Tibial artery (tissue), 4 donors: ENCODE measurements around the gene NR4A3.

Experiments
- DNase-seq, 2 donors: peaks; one replicate each; pipeline ENCODE4 v3.0.0-alpha.2; 2019
- H3K27ac ChIP-seq, 2 donors: fragments of 200-600 bp; sonication (generic) in 1 of 2; 1 replicate in 1 of 2; 2 replicates in 1 of 2; pipeline ENCODE4 v1.5.1; 2018 to 2019; ENCODE audit warnings: mild to moderate bottlenecking in 1 of 2
- H3K27me3 ChIP-seq, 2 donors: fragments of 200-600 bp; sonication (generic) in 1 of 2; one replicate each; pipeline versions ENCODE4 v1.5.1 to v1.6.0; 2016 to 2019
- H3K36me3 ChIP-seq, 3 donors: fragments of 200-600 bp; sonication (generic) in 2 of 3; one replicate each; pipeline ENCODE4 v1.5.1; 2016 to 2019; ENCODE audit warnings: mild to moderate bottlenecking in 2 of 3
- H3K4me1 ChIP-seq, 4 donors: fragments of 200-600 bp; sonication (generic) in 2 of 4; 1 replicate in 3 of 4; 2 replicates in 1 of 4; pipeline ENCODE4 v1.5.1; 2016 to 2019
- H3K4me3 ChIP-seq, 2 donors: fragments of 200-600 bp; sonication (generic) in 1 of 2; 1 replicate in 1 of 2; 2 replicates in 1 of 2; pipeline ENCODE4 v1.5.1; 2018 to 2019; ENCODE audit warnings: mild to moderate bottlenecking in 2 of 2
- H3K9me3 ChIP-seq, 3 donors: fragments of 200-600 bp; sonication (generic) in 1 of 3; one replicate each; pipeline ENCODE4 v1.5.1; 2016 to 2019
- CTCF ChIP-seq, 2 experiments: fragments of 200-600 bp in 1 of 2; fragments of 450-650 bp in 1 of 2; IDR thresholded peaks; one replicate each; pipeline ENCODE4 v1.5.1; 2017 to 2019; ENCODE audit warnings: antibody characterized with exemption in 2 of 2, mild to moderate bottlenecking in 1 of 2, moderate library complexity in 1 of 2
- intact Hi-C: fragments of 100-400 bp; cut with DNase I; formaldehyde crosslinking; loops from one replicate; pipeline ENCODE4 v1.15.0; 2023; ENCODE audit warnings: low total_unique reads

Gene NR4A3

GRCh38 chr9:99878651-99879050, 57.0 kb downstream of the NR4A3 start:
- no peaks in the 10 kb centered on the region for H3K4me1 ChIP-seq
- no peak overlapping the region for H3K4me3 ChIP-seq
- no peaks in the 10 kb centered on the region for H3K9me3 ChIP-seq
- no peaks in the 10 kb centered on the region for H3K27me3 ChIP-seq
- intact Hi-C loops = no loop called here
- DNase-seq = no peak
- no peaks in the 10 kb centered on the region for H3K36me3 ChIP-seq
- H3K27ac ChIP-seq = no peak overlapping the region
- TF ChIP-seq CTCF (IDR thresholded peaks at IDR 0.05) = no peak

GRCh38 chr9:99881769-99882168, 60.1 kb downstream of the NR4A3 start:
- no peak for DNase-seq
- no peak overlapping the region for H3K4me3 ChIP-seq
- no peak overlapping the region for H3K27ac ChIP-seq
- H3K9me3 ChIP-seq = no peaks in the 10 kb centered on the region
- TF ChIP-seq CTCF (IDR thresholded peaks at IDR 0.05) = no peak
- no peaks in the 10 kb centered on the region for H3K36me3 ChIP-seq
- no peaks in the 10 kb centered on the region for H3K4me1 ChIP-seq
- H3K27me3 ChIP-seq = no peaks in the 10 kb centered on the region
- intact Hi-C loops = no loop called here

DNA sequence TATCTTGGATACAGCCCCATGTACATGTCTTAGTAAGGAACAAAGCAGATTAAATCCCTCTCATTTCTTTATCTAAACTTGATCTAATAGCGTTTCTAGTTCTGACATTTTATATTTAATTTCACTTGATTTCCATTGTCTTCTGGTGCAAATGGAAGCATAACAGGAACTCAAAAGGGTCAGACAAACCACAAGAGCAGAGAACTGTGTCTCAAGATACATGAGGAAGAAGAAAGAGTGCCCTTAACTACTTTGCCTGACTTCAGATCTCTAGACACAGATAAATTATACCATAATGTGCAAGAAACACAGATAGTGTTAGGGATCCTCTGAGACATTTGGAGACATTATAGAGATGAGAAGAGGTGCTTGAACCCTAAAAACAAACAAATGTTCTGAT, 64.1 kb downstream of the NR4A3 start:
- no peaks in the 10 kb centered on the region for H3K9me3 ChIP-seq
- no peaks in the 10 kb centered on the region for H3K27me3 ChIP-seq
- no peak overlapping the region for H3K4me3 ChIP-seq
- intact Hi-C loops = no loop called here
- H3K27ac ChIP-seq = no peak overlapping the region
- TF ChIP-seq CTCF (IDR thresholded peaks at IDR 0.05) = no peak
- DNase-seq = no peak
- no peaks in the 10 kb centered on the region for H3K36me3 ChIP-seq
- no peaks in the 10 kb centered on the region for H3K4me1 ChIP-seq

DNA sequence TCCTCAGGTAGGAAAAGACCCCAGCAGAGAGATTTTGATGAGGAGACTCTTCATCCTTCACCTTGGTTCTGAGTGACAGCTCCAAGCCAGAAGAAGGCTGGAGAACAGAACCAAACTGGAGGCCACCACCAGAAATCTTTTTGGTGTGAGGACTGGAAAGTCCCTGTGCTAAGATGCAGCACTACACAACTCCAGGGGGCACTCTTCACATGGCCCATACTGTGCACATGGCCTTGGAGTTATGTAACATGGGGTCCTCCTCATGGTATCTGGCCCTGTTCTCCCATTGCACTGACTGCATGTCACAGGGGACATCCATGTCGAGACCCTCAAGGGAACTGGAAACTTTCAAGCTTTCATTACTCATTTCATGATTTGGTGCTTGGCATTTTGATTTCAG, 67.4 kb downstream of the NR4A3 start:
- H3K27me3 ChIP-seq = no peaks in the 10 kb centered on the region
- H3K36me3 ChIP-seq = no peaks in the 10 kb centered on the region
- no peaks in the 10 kb centered on the region for H3K9me3 ChIP-seq
- no peak overlapping the region for H3K27ac ChIP-seq
- DNase-seq = no peak
- TF ChIP-seq CTCF (IDR thresholded peaks at IDR 0.05) = no peak
- intact Hi-C loops = no loop called here
- H3K4me1 ChIP-seq = no peaks in the 10 kb centered on the region
- no peak overlapping the region for H3K4me3 ChIP-seq

GRCh38 chr9:99894826-99895225, 73.1 kb downstream of the NR4A3 start:
- no peak for TF ChIP-seq CTCF (IDR thresholded peaks at IDR 0.05)
- H3K4me3 ChIP-seq = no peak overlapping the region
- H3K36me3 ChIP-seq = no peaks in the 10 kb centered on the region
- no peaks in the 10 kb centered on the region for H3K27me3 ChIP-seq
- H3K27ac ChIP-seq = no peak overlapping the region
- no peak for DNase-seq
- H3K9me3 ChIP-seq = no peaks in the 10 kb centered on the region
- no peaks in the 10 kb centered on the region for H3K4me1 ChIP-seq
- intact Hi-C loops = no loop called here

- Histone ChIP-seq H3K9me3 (no peaks in the 10 kb centered on the region), H3K4me3 (no peak overlapping the region), H3K27me3 (no peaks in the 10 kb centered on the region), H3K4me1 (no peaks in the 10 kb centered on the region), H3K27ac (no peak overlapping the region), H3K36me3 (no peaks in the 10 kb centered on the region)
- TF ChIP-seq CTCF (IDR thresholded peaks at IDR 0.05) = no peak
- no peak for DNase-seq
- intact Hi-C loops = no loop called here
These were observed 73.8 kb downstream of the NR4A3 start for GRCh38 chr9:99895510-99895909.
